ENCODE data around the gene FIBP.
A peak's percentile ranks its signal among the peaks of the same experiment; 100 is the strongest.

FIBP gene

GRCh38 chr11:65918211-65919140 is 30.2 kb upstream of the FIBP start, which contains the start of gene C11orf68:
C11orf68 (minus strand) TSS chr11:65919062; CDS start chr11:65919031, 31 bp downstream.
- TF ChIP-seq CTCF (conservative IDR thresholded peaks at IDR 0.05) (no peak), ZFX (IDR thresholded peaks at IDR 0.05) (peak; percentile 90; the same call in 1 of the 2 replicates)
- peak within 1 kb of the TSS; percentile 94 for H3K27ac ChIP-seq

GRCh38 chr11:65917434-65918210 is 29.4 kb upstream of the FIBP start:
- peak overlapping the region; percentile 94 for H3K27ac ChIP-seq
- TF ChIP-seq CTCF (conservative IDR thresholded peaks at IDR 0.05) = no peak
- no peak for TF ChIP-seq ZFX (IDR thresholded peaks at IDR 0.05)

GRCh38 chr11:65917077-65917433 is 28.8 kb upstream of the FIBP start:
- no peak for TF ChIP-seq CTCF (conservative IDR thresholded peaks at IDR 0.05)
- H3K27ac ChIP-seq = no peak overlapping the region

DNA sequence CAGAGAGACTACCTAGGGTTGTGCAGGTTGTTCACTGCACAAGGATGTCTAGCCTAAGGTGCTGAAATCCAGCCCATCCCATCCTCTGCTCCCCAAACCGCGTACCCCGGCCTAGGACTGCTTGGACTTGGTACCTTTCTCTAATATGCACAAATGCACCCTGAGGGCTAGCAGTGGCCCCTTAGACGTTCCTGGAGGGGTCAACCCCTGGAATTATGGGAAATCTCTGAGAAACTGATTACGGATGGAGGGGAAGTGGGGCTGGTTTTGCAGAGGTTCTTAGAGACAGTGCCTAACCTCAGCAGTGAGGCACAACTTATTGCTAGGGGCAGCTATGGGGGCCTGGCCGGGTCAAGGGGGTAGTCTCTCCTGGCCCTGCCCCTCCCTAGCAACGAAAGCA is 28.1 kb upstream of the FIBP start:
- no peak overlapping the region for H3K27ac ChIP-seq
- TF ChIP-seq ZFX (IDR thresholded peaks at IDR 0.05) = no peak
- no peak for TF ChIP-seq CTCF (conservative IDR thresholded peaks at IDR 0.05)

DNA sequence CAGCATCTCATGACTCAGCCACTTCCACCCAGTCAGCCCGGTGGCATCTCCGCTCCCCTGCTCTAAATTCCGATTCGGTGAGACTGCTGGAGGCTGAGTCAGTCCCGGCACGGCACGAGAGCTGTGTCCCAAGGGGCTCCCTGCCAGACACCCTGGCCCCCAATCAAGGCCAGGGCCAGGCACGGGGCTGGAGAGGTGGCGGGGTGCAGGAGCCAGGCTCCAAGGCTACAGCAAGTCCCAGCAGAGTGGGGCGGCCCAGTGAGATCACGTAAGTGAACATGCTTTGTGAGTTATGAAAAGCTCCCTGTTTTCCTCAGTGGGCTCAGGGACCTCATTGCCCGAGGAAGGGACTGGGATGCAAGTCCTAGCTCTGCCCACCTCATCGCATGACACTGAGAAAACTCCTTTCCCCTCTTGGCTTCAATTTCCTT is 27.6 kb upstream of the FIBP start:
- TF ChIP-seq CTCF (conservative IDR thresholded peaks at IDR 0.05) (no peak), ZFX (IDR thresholded peaks at IDR 0.05) (no peak)
- no peak overlapping the region for H3K27ac ChIP-seq

DNA sequence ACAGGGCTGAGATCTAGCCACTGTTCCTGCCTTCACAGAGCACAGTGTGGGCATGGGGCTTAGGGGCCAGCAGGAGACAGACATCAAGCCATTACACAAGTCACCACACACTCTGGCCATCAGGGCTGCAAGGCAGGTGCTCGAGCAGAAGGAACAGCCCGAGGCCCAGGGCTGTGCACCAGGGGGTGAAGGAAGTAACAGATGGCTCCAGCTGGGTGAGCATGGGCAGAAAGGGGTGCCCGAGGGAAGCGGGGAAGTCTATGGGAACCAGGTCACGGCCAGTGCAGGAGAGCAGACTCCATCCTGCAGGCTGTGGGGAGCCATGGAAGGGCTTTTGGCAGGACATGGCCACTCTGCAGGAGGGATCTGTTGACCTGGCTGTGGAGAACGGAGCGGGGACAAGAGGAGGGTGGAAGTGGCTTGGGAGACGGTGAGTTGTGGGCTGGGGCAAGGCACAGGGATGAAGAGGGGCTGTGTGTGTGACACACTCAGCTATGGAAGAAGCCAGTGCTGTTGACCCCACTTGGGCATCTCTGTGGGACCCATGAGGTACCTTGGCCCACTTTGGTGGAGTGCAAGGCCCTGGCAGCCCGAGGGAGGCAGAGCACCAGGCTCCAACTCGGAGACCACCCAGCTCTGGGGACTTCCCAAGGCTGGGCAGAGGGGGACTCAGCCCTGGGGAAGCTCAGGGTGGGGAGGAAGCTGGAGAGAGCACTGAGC is 27.0 kb upstream of the FIBP start:
- H3K27ac ChIP-seq = no peak overlapping the region
- TF ChIP-seq CTCF (conservative IDR thresholded peaks at IDR 0.05) = no peak
- no peak for TF ChIP-seq ZFX (IDR thresholded peaks at IDR 0.05)
